Osteoblast (primary cell): Measurements from ENCODE around the gene PHF21A. TPM values are rescaled to one million over a fixed set of nuclear protein-coding genes. Genes with fewer than 3 reads are reported as not detected.

Source experiments
- DNase-seq: peaks from one replicate; pipeline ENCODE4 v3.0.0; 2011; ENCODE audit warnings: low spot score, mixed read lengths; ENCODE audit not compliant: insufficient read length; ENCODE audit errors: missing footprints
- H2AFZ ChIP-seq: 2 replicates; pipeline ENCODE4 v1.6.0; 2011; ENCODE audit warnings: mild to moderate bottlenecking, low read length
- H3K27ac ChIP-seq: 2 replicates; pipeline ENCODE4 v1.5.1; 2011; ENCODE audit warnings: mild to moderate bottlenecking, low read depth, low read length, moderate library complexity
- H3K27me3 ChIP-seq: 2 replicates; pipeline ENCODE4 v1.6.0; 2012; ENCODE audit warnings: mild to moderate bottlenecking, control low read depth, inconsistent platforms, low read length, moderate library complexity; ENCODE audit not compliant: insufficient read depth
- H3K36me3 ChIP-seq: 2 replicates; pipeline ENCODE4 v1.5.1; 2011; ENCODE audit warnings: mild to moderate bottlenecking, low read length, control low read depth, moderate library complexity; ENCODE audit not compliant: insufficient read depth
- H3K4me1 ChIP-seq: 2 replicates; pipeline ENCODE4 v1.5.1; 2011; ENCODE audit warnings: mild to moderate bottlenecking, low read length, control low read depth, moderate library complexity; ENCODE audit not compliant: insufficient read depth
- H3K4me2 ChIP-seq: 2 replicates; pipeline ENCODE4 v1.6.0; 2011; ENCODE audit warnings: mild to moderate bottlenecking, low read length; ENCODE audit not compliant: insufficient read depth
- H3K4me3 ChIP-seq: fragments of 200-600 bp; sonication (generic); 3 replicates; pipeline ENCODE4 v1.5.1; 2012; ENCODE audit warnings: mild to moderate bottlenecking, low read length, inconsistent platforms; ENCODE audit not compliant: insufficient read depth
- H3K79me2 ChIP-seq: 2 replicates; pipeline ENCODE4 v1.6.0; 2012; ENCODE audit warnings: mild to moderate bottlenecking, low read length, control low read depth, inconsistent platforms; ENCODE audit not compliant: insufficient read depth
- H3K9me3 ChIP-seq: 2 replicates; pipeline ENCODE4 v1.5.1; 2011; ENCODE audit warnings: low read depth, low read length, control low read depth
- H4K20me1 ChIP-seq: 2 replicates; pipeline ENCODE4 v1.6.0; 2012; ENCODE audit warnings: mild to moderate bottlenecking, low read length, control low read depth; ENCODE audit not compliant: insufficient read depth
- total RNA-seq: library from RNA; depleted of rRNA; stranded (reverse); fragments of >200 nt; gene quantifications from 2 replicates; pipeline ENCODE4 v1.2.3, GENCODE V29; 2012
- TF ChIP-seq, protein P1 (sequence below): IDR thresholded peaks from 2 replicates; pipeline ENCODE4 v1.5.1; 2011; ENCODE audit warnings: mild to moderate bottlenecking, low read depth, low read length, moderate library complexity; ENCODE audit errors: extremely low read depth

PHF21A gene
- total RNA-seq, 1 donor, result 26.4 TPM

DNA sequence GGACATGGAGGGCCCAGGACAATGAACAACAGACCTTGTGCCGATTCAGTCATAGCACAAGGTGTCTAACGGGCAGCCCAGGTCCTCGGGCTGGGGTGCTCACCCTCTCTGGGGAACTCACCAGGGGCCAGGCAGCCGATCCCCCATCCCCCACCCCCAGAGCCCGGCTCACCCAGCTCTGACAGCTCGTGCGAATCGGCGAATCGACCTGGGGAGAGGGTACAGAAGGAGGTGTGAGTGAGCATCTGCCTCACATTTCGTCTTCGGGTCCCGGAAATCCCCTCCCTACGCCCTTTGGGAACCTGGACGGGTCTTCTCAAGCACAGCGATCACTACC lies 204.0 kb downstream of the PHF21A start:
- TF ChIP-seq, protein P1, sequence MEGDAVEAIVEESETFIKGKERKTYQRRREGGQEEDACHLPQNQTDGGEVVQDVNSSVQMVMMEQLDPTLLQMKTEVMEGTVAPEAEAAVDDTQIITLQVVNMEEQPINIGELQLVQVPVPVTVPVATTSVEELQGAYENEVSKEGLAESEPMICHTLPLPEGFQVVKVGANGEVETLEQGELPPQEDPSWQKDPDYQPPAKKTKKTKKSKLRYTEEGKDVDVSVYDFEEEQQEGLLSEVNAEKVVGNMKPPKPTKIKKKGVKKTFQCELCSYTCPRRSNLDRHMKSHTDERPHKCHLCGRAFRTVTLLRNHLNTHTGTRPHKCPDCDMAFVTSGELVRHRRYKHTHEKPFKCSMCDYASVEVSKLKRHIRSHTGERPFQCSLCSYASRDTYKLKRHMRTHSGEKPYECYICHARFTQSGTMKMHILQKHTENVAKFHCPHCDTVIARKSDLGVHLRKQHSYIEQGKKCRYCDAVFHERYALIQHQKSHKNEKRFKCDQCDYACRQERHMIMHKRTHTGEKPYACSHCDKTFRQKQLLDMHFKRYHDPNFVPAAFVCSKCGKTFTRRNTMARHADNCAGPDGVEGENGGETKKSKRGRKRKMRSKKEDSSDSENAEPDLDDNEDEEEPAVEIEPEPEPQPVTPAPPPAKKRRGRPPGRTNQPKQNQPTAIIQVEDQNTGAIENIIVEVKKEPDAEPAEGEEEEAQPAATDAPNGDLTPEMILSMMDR, result no peak
- Histone ChIP-seq H3K27ac (peak overlapping the region; percentile 84), H3K4me2 (peak overlapping the region; percentile 98), H3K79me2 (peaks cover 20% of the 10 kb centered on the region), H3K4me1 (peaks cover 11% of the 10 kb centered on the region), H2AFZ (peak overlapping the region; percentile 91), H4K20me1 (peaks cover 13% of the 10 kb centered on the region), H3K4me3 (peak overlapping the region; percentile 100), H3K9me3 (no peaks in the 10 kb centered on the region), H3K36me3 (peaks cover 20% of the 10 kb centered on the region), H3K27me3 (peaks cover 15% of the 10 kb centered on the region)
- DNase-seq, result peak; percentile 81

DNA sequence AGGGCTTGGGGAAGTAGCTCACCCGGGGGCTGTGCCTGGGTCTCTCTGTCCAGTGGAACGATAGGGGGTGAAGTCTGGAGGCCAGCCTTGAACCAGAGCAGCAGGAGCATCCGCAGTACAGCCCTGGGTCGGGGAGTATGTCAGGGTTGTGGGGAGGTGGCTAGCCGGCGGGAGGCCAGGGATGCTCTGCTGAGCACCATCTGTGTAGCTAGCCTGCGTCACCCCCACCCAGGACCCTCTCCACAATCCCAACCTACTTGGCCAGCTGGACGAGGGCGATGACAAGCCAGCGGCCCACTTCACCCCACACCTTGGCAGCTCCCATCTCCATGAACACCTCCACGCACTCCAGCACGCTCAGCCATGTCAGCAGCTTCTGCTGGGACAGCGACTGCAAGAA lies 205.8 kb downstream of the PHF21A start:
- Histone ChIP-seq H3K4me2 (no peak overlapping the region), H3K36me3 (peaks cover 29% of the 10 kb centered on the region), H3K9me3 (no peaks in the 10 kb centered on the region), H2AFZ (no peak overlapping the region), H3K4me3 (no peak overlapping the region), H4K20me1 (peaks cover 16% of the 10 kb centered on the region), H3K4me1 (peaks cover 11% of the 10 kb centered on the region), H3K27me3 (no peaks in the 10 kb centered on the region), H3K79me2 (peaks cover 20% of the 10 kb centered on the region), H3K27ac (no peak overlapping the region)
- TF ChIP-seq, protein P1, result no peak
- DNase-seq, result peak; percentile 26

DNA sequence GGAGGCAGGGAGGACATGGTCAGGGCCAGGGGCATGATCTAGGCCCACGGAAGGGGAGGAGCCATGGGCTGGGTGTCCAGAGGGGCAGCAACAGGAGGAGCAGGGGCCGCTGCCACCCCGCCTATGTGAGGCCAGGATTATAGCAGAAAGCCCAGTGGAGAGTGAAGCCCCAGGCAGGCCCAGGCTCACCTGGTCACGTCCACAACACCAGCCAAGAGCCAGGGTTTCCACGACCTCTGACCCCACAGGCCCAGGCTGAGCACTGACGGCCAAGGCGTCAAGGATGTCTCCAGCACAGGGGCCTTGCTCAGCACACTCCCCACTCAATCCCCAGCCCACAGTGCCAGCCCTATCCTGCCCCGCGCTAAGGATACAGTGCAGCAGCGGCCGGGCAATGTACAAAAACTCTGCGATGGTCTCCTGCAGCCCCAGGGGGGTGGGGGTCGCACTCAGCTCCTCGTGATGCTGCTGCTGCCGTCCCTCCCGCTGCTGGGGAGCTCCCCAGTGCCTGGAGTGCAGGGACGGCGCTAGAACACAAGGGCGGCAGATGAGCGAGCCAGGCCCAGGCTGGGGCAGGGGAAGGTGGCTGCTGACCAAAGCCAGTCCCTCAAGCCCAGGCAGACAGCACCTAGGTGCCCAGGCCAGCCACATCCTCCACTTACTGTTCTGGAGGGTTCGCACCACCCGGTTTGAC lies 207.2 kb downstream of the PHF21A start:
- peaks cover 11% of the 10 kb centered on the region for H3K4me1 ChIP-seq
- peaks cover 29% of the 10 kb centered on the region for H3K36me3 ChIP-seq
- no peak overlapping the region for H3K4me3 ChIP-seq
- H4K20me1 ChIP-seq, result peaks cover 16% of the 10 kb centered on the region
- H3K9me3 ChIP-seq, result no peaks in the 10 kb centered on the region
- H3K27ac ChIP-seq, result no peak overlapping the region
- no peak overlapping the region for H2AFZ ChIP-seq
- DNase-seq, result peak; percentile 58
- no peak overlapping the region for H3K4me2 ChIP-seq
- TF ChIP-seq, protein P1, result no peak
- H3K79me2 ChIP-seq, result peaks cover 20% of the 10 kb centered on the region
- H3K27me3 ChIP-seq, result no peaks in the 10 kb centered on the region

DNA sequence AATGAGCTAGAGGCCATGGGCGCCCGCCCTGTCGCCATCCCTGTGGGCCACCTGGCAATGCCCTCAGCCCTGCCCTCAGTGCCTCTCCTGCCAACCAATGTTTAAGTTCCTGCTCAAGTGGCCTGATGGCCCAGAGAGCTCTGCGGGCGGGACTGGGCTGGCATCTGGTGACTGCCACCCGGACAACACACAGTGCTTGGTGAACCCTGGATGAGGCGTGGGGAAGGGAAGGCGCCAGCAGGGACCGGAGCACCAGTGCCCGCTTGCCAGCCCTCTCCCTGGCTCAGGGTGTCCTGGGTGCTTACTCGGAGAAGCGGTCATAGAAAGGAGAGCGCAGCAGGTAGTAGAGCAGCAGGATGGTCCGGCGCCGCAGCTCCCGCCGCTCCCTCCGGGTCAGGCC lies 207.7 kb downstream of the PHF21A start:
- peaks cover 16% of the 10 kb centered on the region for H4K20me1 ChIP-seq
- no peaks in the 10 kb centered on the region for H3K27me3 ChIP-seq
- peak; percentile 26 for DNase-seq
- peaks cover 29% of the 10 kb centered on the region for H3K36me3 ChIP-seq
- TF ChIP-seq, protein P1, result no peak
- H2AFZ ChIP-seq, result no peak overlapping the region
- H3K79me2 ChIP-seq, result peaks cover 20% of the 10 kb centered on the region
- no peaks in the 10 kb centered on the region for H3K9me3 ChIP-seq
- H3K4me1 ChIP-seq, result peaks cover 10% of the 10 kb centered on the region
- no peak overlapping the region for H3K4me3 ChIP-seq
- H3K4me2 ChIP-seq, result no peak overlapping the region
- no peak overlapping the region for H3K27ac ChIP-seq
